C4-2B (cell line): ENCODE data around the gene PACS2.

Experiments
- ZFX ChIP-seq: fragments of 450-650 bp; IDR thresholded peaks from 2 replicates; pipeline ENCODE4 v1.6.1; 2017
- TF ChIP-seq, protein P1 (sequence below): fragments of 450-650 bp; conservative IDR thresholded peaks from 2 replicates; pipeline ENCODE4 v1.5.1; 2017; ENCODE audit warnings: mild to moderate bottlenecking

- TF ChIP-seq, protein P1, sequence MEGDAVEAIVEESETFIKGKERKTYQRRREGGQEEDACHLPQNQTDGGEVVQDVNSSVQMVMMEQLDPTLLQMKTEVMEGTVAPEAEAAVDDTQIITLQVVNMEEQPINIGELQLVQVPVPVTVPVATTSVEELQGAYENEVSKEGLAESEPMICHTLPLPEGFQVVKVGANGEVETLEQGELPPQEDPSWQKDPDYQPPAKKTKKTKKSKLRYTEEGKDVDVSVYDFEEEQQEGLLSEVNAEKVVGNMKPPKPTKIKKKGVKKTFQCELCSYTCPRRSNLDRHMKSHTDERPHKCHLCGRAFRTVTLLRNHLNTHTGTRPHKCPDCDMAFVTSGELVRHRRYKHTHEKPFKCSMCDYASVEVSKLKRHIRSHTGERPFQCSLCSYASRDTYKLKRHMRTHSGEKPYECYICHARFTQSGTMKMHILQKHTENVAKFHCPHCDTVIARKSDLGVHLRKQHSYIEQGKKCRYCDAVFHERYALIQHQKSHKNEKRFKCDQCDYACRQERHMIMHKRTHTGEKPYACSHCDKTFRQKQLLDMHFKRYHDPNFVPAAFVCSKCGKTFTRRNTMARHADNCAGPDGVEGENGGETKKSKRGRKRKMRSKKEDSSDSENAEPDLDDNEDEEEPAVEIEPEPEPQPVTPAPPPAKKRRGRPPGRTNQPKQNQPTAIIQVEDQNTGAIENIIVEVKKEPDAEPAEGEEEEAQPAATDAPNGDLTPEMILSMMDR, result no peak
- TF ChIP-seq ZFX, result no peak
Observed at GRCh38 chr14:105269405-105269804, 45.1 kb upstream of the PACS2 start.
